GM12801 (cell line): ENCODE results near the gene CDH4.

Source experiments
- CTCF ChIP-seq: IDR thresholded peaks from one replicate; pipeline ENCODE4 v1.5.1; 2011; ENCODE audit warnings: control low read depth; ENCODE audit not compliant: insufficient read length; ENCODE audit errors: extremely low read depth

Gene CDH4

GRCh38 chr20:61940976-61941720 lies 689.1 kb downstream of the CDH4 start:
- no peak for TF ChIP-seq CTCF

GRCh38 chr20:61941721-61942405 lies 689.8 kb downstream of the CDH4 start:
- TF ChIP-seq CTCF, result no peak

DNA sequence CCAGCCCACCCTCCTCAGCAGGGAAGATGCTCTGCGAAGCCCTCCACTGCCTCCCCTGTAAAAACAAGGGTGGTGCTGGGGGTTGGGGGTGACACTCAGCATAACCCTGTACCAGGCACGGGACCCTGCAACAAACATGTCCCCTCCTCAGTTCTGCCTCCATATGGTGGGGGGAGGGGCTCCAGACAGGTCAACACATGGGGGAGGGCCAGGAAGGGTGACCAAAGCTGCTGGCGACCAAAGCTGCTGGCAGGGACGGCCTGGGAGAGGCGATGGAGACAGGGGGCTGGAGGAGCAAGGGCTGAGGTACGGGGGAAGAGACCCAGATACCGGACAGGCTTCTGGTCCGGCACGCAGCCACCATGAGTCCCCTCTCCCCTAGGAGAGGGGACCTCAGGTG lies 690.5 kb downstream of the CDH4 start:
- TF ChIP-seq CTCF, result no peak

GRCh38 chr20:61948586-61949362 lies 696.7 kb downstream of the CDH4 start:
- TF ChIP-seq CTCF, result no peak

DNA sequence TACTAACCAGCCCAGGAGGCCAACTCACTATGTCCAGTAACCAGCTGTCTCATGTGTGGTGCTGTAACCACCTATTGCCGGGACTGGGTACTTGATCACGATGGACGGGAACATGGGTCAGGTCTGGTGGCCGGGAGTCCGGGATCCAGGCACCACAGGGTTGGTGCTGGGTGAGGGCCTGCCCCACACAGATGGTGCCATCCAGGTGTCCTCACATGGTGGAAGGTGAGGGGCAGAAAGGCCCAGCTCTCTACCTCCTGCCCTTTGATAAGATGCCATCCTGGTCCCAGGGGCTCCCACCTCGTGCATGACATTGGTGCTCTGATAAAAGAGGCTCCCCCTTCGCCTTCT lies 697.3 kb downstream of the CDH4 start:
- no peak for TF ChIP-seq CTCF

DNA sequence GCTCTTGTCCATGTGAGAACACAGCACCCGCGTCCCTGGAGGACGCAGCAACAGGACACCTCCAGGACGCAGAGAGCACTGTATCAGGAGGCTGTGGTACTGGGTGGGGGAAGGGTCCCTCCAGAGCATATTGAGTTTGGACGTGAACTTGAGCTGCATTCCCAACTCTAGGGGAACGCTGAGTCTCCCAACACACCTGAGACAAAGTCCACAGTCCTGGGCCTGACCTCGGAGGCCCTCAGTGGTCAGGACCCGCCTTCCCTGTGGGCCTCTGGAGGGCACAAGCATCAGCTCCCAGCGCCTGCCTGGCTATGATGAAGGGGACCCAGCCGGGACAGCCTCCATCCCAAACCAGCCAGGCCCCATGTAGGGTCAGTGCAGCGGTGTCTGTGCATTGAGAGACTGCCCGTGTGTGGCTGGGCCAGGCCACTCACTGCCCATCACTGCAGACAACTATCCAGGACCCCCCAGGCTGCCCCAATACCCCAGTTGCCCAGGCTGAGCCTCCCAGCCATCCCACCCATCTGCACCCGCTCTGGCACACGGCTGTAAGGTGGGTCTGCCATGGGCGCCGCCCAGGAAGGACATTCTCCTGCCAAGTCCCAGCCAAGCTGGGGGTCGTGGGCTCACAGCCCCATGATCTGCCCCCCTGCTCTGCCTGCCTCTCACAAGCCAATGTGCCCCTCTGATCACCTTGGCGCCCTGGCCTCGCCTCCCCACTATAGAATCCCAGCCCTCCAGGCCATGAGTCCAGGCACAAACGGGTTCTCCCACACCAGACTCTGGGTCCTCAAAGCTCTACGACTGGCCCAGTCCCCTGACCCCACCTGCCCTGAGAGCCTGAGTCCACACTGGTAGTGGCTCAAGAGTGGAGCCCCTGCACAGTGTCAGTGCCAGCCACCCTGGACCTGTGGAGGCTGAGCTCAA lies 697.9 kb downstream of the CDH4 start:
- no peak for TF ChIP-seq CTCF
